Measurements from ENCODE around the gene TMTC3.

- TF ChIP-seq CTCF (IDR thresholded peaks at IDR 0.05) (no peak), POLR2A (IDR thresholded peaks at IDR 0.05) (no peak)
These were observed 101.9 kb downstream of the TMTC3 start for GRCh38 chr12:88243982-88244381.
